ENCODE measurements around the gene EVI2A. TPM values are rescaled to one million over a fixed set of nuclear protein-coding genes. Genes with fewer than 3 reads are reported as not detected.

Gene EVI2A
- total RNA-seq, 1 donor from 2014 or later, result 7.5 TPM

GRCh38 chr17:31327534-31328159 is 6.2 kb upstream of the EVI2A start:
- Histone ChIP-seq H3K9me3 (no peaks in the 10 kb centered on the region), H3K4me1 (no peaks in the 10 kb centered on the region), H3K27me3 (no peaks in the 10 kb centered on the region), H3K27ac (no peak overlapping the region), H3K36me3 (peaks cover 15 to 24% of the 10 kb centered on the region in 2 donors), H3K4me3 (no peak overlapping the region)
- intact Hi-C loops (cut with DNase I), result no loop called here
- DNase-seq (ENCODE audit: low spot score in 2 of 2), result no peak
- TF ChIP-seq CTCF (IDR thresholded peaks at IDR 0.05), result no peak

DNA sequence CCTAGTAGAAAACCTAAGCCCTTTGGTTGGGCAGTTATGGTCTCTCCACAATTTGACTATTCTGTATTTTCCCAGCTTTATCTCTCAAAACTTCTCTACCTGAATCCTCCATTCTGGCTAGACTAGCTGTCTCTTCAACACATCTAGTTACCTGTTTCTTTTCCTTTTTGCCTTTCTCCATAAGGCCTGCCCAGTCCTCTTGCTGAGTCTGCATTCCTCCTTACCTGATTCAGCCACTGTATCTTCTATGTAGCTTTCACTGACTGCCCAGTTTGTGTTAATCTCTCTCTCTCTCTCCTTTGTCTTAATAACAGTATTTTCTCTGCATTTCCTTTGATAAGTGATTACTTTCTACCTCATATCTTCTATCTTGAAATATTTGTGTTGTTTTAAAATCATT is 2.1 kb upstream of the EVI2A start:
- Histone ChIP-seq H3K27me3 (no peaks in the 10 kb centered on the region), H3K4me3 (no peak overlapping the region), H3K36me3 (peaks cover 10 to 24% of the 10 kb centered on the region in 2 donors), H3K4me1 (no peaks in the 10 kb centered on the region), H3K27ac (no peak overlapping the region), H3K9me3 (no peaks in the 10 kb centered on the region)
- no peak for DNase-seq (ENCODE audit: low spot score in 2 of 2)
- TF ChIP-seq CTCF (IDR thresholded peaks at IDR 0.05), result no peak
- intact Hi-C loops (cut with DNase I), result no loop called here

DNA sequence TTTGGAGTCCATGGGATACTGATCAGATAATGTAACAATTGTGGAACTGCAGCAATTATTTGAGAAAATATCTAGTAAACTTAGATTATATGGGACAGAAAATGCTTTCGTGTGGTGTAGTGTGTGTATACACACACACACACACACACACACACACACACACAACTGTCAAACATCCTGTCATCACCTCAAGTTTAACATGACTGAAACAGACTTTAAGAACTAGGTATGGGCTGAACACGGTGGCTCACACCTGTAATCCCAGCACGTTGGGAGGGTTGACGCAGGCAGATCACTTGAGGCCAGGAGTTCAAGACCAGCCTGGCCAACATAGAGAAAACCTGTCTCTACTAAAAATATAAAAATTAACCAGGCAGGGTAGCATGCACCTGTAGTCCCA is 544 bp upstream of the EVI2A start:
- no peaks in the 10 kb centered on the region for H3K4me1 ChIP-seq
- H3K9me3 ChIP-seq, result no peaks in the 10 kb centered on the region
- H3K27ac ChIP-seq, result no peak overlapping the region
- H3K27me3 ChIP-seq, result no peaks in the 10 kb centered on the region
- no peak for TF ChIP-seq CTCF (IDR thresholded peaks at IDR 0.05)
- intact Hi-C loops (cut with DNase I), result no loop called here
- peaks cover 0 to 12% of the 10 kb centered on the region in 2 donors for H3K36me3 ChIP-seq
- no peak overlapping the region for H3K4me3 ChIP-seq
- no peak for DNase-seq (ENCODE audit: low spot score in 2 of 2)

DNA sequence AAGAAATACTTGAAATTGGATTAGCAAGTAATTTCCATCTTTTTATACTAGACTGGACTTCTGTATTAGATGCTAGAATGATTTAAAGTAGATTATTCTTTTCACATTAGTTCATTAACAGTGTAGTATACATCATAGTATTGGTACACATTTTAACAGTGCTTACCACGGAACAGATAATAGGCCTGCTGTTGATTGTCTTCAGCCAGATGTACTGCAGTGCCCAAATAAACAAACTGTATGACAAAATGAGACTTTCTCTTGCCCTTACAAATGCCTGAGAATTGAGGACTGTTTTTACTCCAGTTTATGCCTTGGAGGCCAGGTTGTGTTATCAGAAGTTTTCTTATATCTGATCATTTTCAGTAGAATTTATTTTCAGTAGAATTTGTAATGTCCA is 631 bp downstream of the EVI2A start:
- TF ChIP-seq CTCF (IDR thresholded peaks at IDR 0.05), result no peak
- H3K4me3 ChIP-seq, result peak overlapping the region in 1 of 2 donors; percentile 46
- H3K9me3 ChIP-seq, result no peaks in the 10 kb centered on the region
- no peaks in the 10 kb centered on the region for H3K27me3 ChIP-seq
- H3K36me3 ChIP-seq, result peaks cover 0 to under 1% of the 10 kb centered on the region in 2 donors
- intact Hi-C loops (cut with DNase I), result no loop called here
- H3K27ac ChIP-seq, result no peak overlapping the region
- DNase-seq (ENCODE audit: low spot score in 2 of 2), result no peak
- H3K4me1 ChIP-seq, result no peaks in the 10 kb centered on the region

GRCh38 chr17:31320241-31320640 is 1.2 kb downstream of the EVI2A start:
- TF ChIP-seq CTCF (IDR thresholded peaks at IDR 0.05), result no peak
- Histone ChIP-seq H3K9me3 (no peaks in the 10 kb centered on the region), H3K4me3 (peak overlapping the region in 1 of 2 donors; percentile 46), H3K36me3 (no peaks in the 10 kb centered on the region), H3K4me1 (no peaks in the 10 kb centered on the region), H3K27me3 (no peaks in the 10 kb centered on the region), H3K27ac (no peak overlapping the region)
- intact Hi-C loops (cut with DNase I), result no loop called here
- DNase-seq (ENCODE audit: low spot score in 2 of 2), result no peak

All from ascending aorta (tissue), 2 donors.